ENCODE measurements around the gene UCHL1. TPM values are rescaled to one million over a fixed set of nuclear protein-coding genes. Genes with fewer than 3 reads are reported as not detected.

Gene UCHL1
- total and polyA plus RNA-seq, 10 of the 15 experiments (the other 5 are each of a cell fraction or from before 2014, with no cell fraction given), result 0.29 to 178 (median 125) TPM

- H3K27ac ChIP-seq (ENCODE audit: control insufficient read depth, insufficient read depth), result no peak overlapping the region
- H3K27me3 ChIP-seq (replicated peaks in 1 of 2; ENCODE audit: control insufficient read depth in 2 of 2, insufficient read depth in 2 of 2, low read length in 1 of 2), result no peaks in the 10 kb centered on the region
- H2AFZ ChIP-seq (ENCODE audit: control insufficient read depth, low read depth, low read length), result no peak overlapping the region
- no peak for FAIRE-seq
- no peak for TF ChIP-seq CBX3 (IDR thresholded peaks at IDR 0.05; ENCODE audit: borderline replicate concordance, low read depth)
- TF ChIP-seq SUZ12 (IDR thresholded peaks at IDR 0.05; ENCODE audit: unreplicated experiment), result no peak
- TF ChIP-seq, protein P1, sequence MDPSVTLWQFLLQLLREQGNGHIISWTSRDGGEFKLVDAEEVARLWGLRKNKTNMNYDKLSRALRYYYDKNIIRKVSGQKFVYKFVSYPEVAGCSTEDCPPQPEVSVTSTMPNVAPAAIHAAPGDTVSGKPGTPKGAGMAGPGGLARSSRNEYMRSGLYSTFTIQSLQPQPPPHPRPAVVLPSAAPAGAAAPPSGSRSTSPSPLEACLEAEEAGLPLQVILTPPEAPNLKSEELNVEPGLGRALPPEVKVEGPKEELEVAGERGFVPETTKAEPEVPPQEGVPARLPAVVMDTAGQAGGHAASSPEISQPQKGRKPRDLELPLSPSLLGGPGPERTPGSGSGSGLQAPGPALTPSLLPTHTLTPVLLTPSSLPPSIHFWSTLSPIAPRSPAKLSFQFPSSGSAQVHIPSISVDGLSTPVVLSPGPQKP (IDR thresholded peaks at IDR 0.05; ENCODE audit: low read depth, low read length), result no peak
- TF ChIP-seq BMI1 (IDR thresholded peaks at IDR 0.05; ENCODE audit: borderline replicate concordance), result no peak
- TF ChIP-seq NFYB (IDR thresholded peaks at IDR 0.05; ENCODE audit: insufficient read depth, low read depth, low read length), result no peak
- no peak for TF ChIP-seq HDAC2 (IDR thresholded peaks at IDR 0.05)
- TF ChIP-seq CHD2 (IDR thresholded peaks at IDR 0.05; ENCODE audit: borderline replicate concordance, low read depth, low read length), result no peak
- TF ChIP-seq EP300 (IDR thresholded peaks at IDR 0.05; ENCODE audit: borderline replicate concordance in 1 of 2, control insufficient read depth in 1 of 2, low read depth in 2 of 2, low read length in 2 of 2), result no peak
- TF ChIP-seq SIX5 (IDR thresholded peaks at IDR 0.05; ENCODE audit: low read depth, low read length, severe bottlenecking), result no peak
- no peak for TF ChIP-seq CEBPB (IDR thresholded peaks at IDR 0.05; ENCODE audit: borderline replicate concordance in 1 of 2, low read depth in 2 of 2, low read length in 2 of 2)
- no peak for TF ChIP-seq PRDM15 (CRISPR knock-in tag; IDR thresholded peaks at IDR 0.05)
- TF ChIP-seq GATAD2B (conservative IDR thresholded peaks at IDR 0.05; ENCODE audit: low read depth), result no peak
- ChIA-PET POLR2A (no interaction called here), SMC1A (ENCODE audit: uncharacterized antibody, unreplicated experiment) (interaction anchor here (1.2 kb wide), 1 partner anchor 10 kb away, joined by 3 read pairs; no protein-coding TSS in a partner anchor), CTCF (no interaction called here), RAD21 (ENCODE audit: unreplicated experiment) (no interaction called here)
- no peak overlapping the region for H3K4me2 ChIP-seq (ENCODE audit: control insufficient read depth, insufficient read depth)
- DNase-seq (ENCODE audit: low read depth, low spot score), result no peak
- no peak overlapping the region for H3K9ac ChIP-seq (ENCODE audit: control insufficient read depth, insufficient read depth, low read length)
- H3K4me1 ChIP-seq (ENCODE audit: control insufficient read depth, insufficient read depth, low read length), result no peaks in the 10 kb centered on the region
- intact Hi-C loops (cut with micrococcal nuclease; ENCODE audit: unreplicated experiment) (no loop called here), in situ Hi-C loops (cut with MboI) (loop anchor here (25.0 kb wide), 1 partner anchor 105 kb away; no protein-coding TSS in a partner anchor)
- no peak overlapping the region for H3K4me3 ChIP-seq
- no peaks in the 10 kb centered on the region for H3K79me2 ChIP-seq (ENCODE audit: control insufficient read depth, insufficient read depth, low read length)
- H3K9me3 ChIP-seq (replicated peaks; ENCODE audit: control insufficient read depth, insufficient read depth, low read length), result peaks cover 1% of the 10 kb centered on the region; the same call in 1 of the 3 replicates
- no TSS peak for BruUV-seq (replicated peaks)
- no peak for ATAC-seq
- no peaks in the 10 kb centered on the region for H3K36me3 ChIP-seq (ENCODE audit: control insufficient read depth in 2 of 2, insufficient read depth in 2 of 2, low read length in 1 of 2)
- whole genome bisulfite sequencing (ENCODE audit: insufficient coverage, insufficient replicate concordance, low lambda C conversion rate, missing lambda C conversion rate), result 29% methylated on average over 1 of the region's 1 CpG
- no peaks in the 10 kb centered on the region for H4K20me1 ChIP-seq (ENCODE audit: control insufficient read depth, insufficient read depth)
Observed at GRCh38 chr4:41307638-41308037, 50.9 kb downstream of the UCHL1 start.

Data from GM12878 (cell line).